Measurements from ENCODE around the gene UBTD2. TPM values are rescaled to one million over a fixed set of nuclear protein-coding genes. Genes with fewer than 3 reads are reported as not detected.
A peak's percentile ranks its signal among the peaks of the same experiment; 100 is the strongest.
"Not testable (repeated sequence)": the region's sequence is repeated elsewhere in the genome, so short reads cannot be mapped to it uniquely, and the experiment has no call there.

UBTD2 gene
- 10 to 100 TPM in 2 of 4 donors, 1 to 10 TPM in 2; 7.1 to 15.1 (median 9.4) TPM for total RNA-seq

- H3K4me3 ChIP-seq (ENCODE audit: low read depth, poor library complexity, severe bottlenecking) = peak within 1 kb of the TSS; percentile 80
- intact Hi-C loops (cut with DNase I; ENCODE audit: low total_unique reads) = no loop called here
- TF ChIP-seq CTCF (IDR thresholded peaks at IDR 0.05) = no peak
- no peak for TF ChIP-seq POLR2A (IDR thresholded peaks at IDR 0.05)
- 0 to 2% methylated on average over 29 to 64 of the region's 87 CpGs for WGBS, 2 donors
- peak; percentile 60 to 96 for DNase-seq (ENCODE audit: low spot score in 2 of 2)
Observed at GRCh38 chr5:172283020-172283861, at the start of gene UBTD2. Gene UBTD2, minus strand, starts transcription at chr5:172283764. Its CDS starts 99 bp downstream, at chr5:172283665.

- intact Hi-C loops (cut with DNase I; ENCODE audit: low total_unique reads); H3K4me3 ChIP-seq (ENCODE audit: low read depth, poor library complexity, severe bottlenecking); DNase-seq (ENCODE audit: low spot score in 2 of 2): not testable (repeated sequence)
- WGBS, 2 donors = 89 to 90% methylated on average over 13 of the region's 13 CpGs
Observed at GRCh38 chr5:172326901-172327300, 43.3 kb upstream of the UBTD2 start.

DNA sequence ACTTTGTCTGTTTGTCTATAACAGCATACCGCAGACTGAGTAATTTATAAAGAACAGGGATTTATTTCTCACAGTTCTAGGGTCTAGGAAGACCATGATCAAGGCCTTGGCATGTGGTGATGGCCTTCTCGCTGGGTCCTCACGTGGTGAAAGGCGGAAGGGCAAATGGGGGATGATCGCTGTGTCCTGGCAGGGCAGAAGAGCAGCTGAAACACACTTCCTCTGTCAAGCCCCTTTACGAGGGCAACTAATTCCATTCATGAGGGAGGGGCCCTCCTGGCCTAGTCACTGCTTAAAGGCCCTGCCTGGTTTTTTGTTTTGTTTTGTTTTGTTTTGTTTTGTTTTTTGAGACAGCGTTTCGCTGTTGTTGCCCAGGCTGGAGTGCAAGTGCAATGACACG is 41.9 kb upstream of the UBTD2 start:
- intact Hi-C loops (cut with DNase I; ENCODE audit: low total_unique reads) = no loop called here
- H3K4me3 ChIP-seq (ENCODE audit: low read depth, poor library complexity, severe bottlenecking) = no peak overlapping the region
- no peak for TF ChIP-seq CTCF (IDR thresholded peaks at IDR 0.05)
- TF ChIP-seq POLR2A (IDR thresholded peaks at IDR 0.05) = no peak
- 90 to 91% methylated on average over 9 of the region's 9 CpGs for WGBS, 2 donors
- no peak for DNase-seq (ENCODE audit: low spot score in 2 of 2)

DNA sequence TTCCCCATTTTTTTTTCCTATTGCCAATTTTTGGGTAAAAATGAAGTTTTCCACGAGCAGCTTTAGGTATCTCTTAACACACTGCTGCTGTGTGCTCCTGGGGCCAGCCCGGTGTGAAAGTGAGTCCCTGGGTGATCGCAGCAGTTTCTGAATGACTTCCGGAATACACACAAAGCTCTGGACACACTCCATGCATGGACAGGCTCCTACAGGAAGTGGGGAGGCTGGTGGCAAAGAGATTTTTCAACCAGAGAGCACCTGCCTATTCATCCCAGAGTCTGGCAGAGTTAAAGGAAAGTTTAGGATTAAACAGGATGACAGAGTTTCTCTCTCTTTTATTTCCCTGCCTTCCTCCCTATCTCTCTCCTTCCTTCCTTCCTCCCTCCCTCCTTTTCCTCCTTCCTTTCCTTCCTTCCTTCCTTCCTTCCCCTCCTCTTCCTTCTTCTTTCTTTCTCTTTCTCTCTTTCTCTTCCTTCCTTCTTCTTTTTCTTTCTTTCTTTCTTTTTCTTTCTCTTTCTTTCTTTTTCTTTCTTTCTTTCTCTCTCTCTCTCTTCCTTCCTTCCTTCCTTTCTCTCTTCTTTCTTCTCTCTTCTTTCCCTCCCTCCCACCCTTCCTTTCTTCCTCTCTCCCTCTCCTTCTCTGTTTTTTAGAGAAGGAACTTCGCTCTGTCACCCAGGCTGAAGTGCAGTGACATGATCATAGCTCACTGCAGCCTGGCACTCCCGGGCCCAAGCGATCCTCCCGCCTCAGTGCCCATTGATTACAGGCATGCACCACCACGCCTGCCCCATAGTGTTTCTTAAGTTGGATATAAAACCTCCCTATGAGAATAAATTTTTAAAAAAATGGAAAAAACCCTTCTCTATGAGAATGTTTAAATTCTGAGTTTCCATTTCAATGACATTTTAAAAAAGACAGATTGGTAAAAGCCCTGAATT is 38.7 kb upstream of the UBTD2 start:
- peak in 1 of 2 donors; percentile 29 for DNase-seq (ENCODE audit: low spot score in 2 of 2)
- H3K4me3 ChIP-seq (ENCODE audit: low read depth, poor library complexity, severe bottlenecking) = no peak overlapping the region
- intact Hi-C loops (cut with DNase I; ENCODE audit: low total_unique reads) = no loop called here
- TF ChIP-seq POLR2A (IDR thresholded peaks at IDR 0.05) (no peak), CTCF (IDR thresholded peaks at IDR 0.05) (no peak)
- 62 to 67% methylated on average over 9 of the region's 9 CpGs for WGBS, 2 donors

DNA sequence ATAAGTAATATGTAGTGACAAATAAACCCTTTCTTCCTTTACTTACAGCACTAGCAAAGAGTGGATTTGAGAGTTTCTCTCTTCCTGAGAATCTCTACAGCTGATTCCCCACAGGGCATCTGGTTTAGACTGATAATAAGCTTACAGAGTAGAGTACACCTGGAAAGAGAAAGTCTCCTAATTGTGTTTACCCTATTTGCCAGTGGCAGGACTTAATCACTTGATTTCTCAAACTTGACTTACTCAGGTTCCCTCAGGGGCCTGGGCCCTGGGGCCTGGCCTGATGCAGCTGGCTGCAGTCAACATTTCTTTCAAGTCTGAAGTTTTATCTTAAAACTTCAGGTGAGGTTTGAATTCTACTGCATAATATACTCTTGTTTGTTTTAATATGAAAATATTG is 38.0 kb upstream of the UBTD2 start:
- intact Hi-C loops (cut with DNase I; ENCODE audit: low total_unique reads) = no loop called here
- DNase-seq (ENCODE audit: low spot score in 2 of 2) = peak in 1 of 2 donors; percentile 28
- H3K4me3 ChIP-seq (ENCODE audit: low read depth, poor library complexity, severe bottlenecking) = no peak overlapping the region
- TF ChIP-seq CTCF (IDR thresholded peaks at IDR 0.05) = no peak
